ENCODE measurements around the gene SCAANT1.

Gene SCAANT1

GRCh38 chr3:63864008-63864964, 47.9 kb downstream of the SCAANT1 start:
- DNase-seq (ENCODE audit: low read depth): peak; percentile 66
- TF ChIP-seq, protein P1, sequence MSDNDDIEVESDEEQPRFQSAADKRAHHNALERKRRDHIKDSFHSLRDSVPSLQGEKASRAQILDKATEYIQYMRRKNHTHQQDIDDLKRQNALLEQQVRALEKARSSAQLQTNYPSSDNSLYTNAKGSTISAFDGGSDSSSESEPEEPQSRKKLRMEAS (IDR thresholded peaks at IDR 0.05; ENCODE audit: low read depth, low read length): no peak
- TF ChIP-seq CTCF (IDR thresholded peaks at IDR 0.05; ENCODE audit: low read depth, low read length) (no peak), POLR2A (IDR thresholded peaks at IDR 0.05; ENCODE audit: extremely low read depth, insufficient read length) (peak; percentile 2), MYC (IDR thresholded peaks at IDR 0.05; ENCODE audit: low read depth, low read length) (0 out of 2 replicates have a peak, but pooled peaks have one; percentile 6)
- H3K4me3 ChIP-seq (ENCODE audit: low read depth, low read length): peak overlapping the region; percentile 91

DNA sequence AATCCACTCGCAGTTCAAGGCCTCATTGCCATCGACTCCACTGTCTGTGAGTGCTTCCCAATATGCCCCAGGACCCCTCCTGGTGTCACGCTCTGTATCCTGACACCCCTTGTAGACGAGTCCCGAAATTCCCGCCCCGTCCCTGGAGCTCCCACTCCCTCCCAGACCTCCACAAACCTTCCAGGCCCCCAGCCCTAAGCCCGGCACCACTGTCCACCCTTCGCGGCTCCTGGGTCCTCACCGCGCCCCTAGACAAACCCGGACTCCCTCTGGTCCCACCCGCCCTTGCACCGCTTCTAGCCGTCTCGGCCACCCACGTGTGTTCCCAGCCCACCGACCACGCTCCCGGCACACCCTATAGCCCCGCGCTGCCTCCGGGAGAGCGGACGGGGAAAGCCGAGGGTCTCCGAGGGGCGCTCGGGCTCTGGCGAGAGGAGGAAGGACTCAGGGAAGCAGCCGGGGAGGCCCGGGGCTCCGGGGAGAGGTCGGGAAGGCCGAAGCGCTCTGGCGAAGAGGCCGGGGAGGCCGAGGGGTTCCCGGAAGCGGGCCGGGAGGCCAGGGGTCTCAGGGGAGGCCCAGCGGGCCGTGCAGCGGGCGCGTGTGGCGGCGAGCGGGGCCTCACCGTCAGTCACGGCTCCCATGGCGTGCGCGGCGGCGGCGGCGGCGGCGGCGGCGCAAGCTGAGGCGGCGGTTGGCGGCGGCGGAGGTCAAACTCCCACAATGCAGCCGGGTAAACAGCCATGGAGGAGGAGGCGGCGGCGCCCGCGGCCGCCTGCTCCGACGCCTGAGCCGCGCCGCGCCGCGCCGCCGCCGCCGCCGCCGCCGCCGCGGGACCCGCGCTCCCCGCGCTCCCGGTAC, 48.8 kb downstream of the SCAANT1 start, which contains the start of the genes ATXN7 and THOC7:
ATXN7 (plus strand) TSS at position 718 of the 858 bp plus-strand sequence. CDS start 48,732 bp downstream, outside the sequence.
THOC7 (minus strand) TSS at position 656 of the 858 bp plus-strand sequence; CDS start at position 641, 15 bp downstream.
- H3K4me3 ChIP-seq (ENCODE audit: low read depth, low read length): peak within 1 kb of the TSS; percentile 91
- peak; percentile 72 for DNase-seq (ENCODE audit: low read depth)
- TF ChIP-seq, protein P1 (IDR thresholded peaks at IDR 0.05; ENCODE audit: low read depth, low read length): peak; percentile 38
- TF ChIP-seq POLR2A (IDR thresholded peaks at IDR 0.05; ENCODE audit: extremely low read depth, insufficient read length) (peak; percentile 34), MYC (IDR thresholded peaks at IDR 0.05; ENCODE audit: low read depth, low read length) (0 out of 2 replicates have a peak, but pooled peaks have one; percentile 24), CTCF (IDR thresholded peaks at IDR 0.05; ENCODE audit: low read depth, low read length) (no peak)

DNA sequence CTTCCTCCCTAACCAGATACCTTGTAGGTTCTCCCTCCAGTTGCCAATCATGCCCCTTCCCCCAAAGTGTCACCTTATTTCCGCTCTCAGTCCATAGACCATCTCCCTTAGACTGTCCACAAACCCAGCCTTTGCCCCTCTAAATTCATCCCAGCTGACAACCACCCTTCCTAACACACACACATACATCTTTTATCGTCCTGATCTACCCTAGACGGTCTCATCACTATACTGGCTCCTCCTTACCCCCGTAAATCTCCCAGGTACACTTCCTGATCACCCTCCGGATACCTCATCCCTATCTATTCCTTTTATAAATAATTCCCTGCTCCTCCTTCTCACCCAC, 49.4 kb downstream of the SCAANT1 start:
- peak overlapping the region; percentile 88 for H3K4me3 ChIP-seq (ENCODE audit: low read depth, low read length)
- TF ChIP-seq CTCF (IDR thresholded peaks at IDR 0.05; ENCODE audit: low read depth, low read length) (no peak), MYC (IDR thresholded peaks at IDR 0.05; ENCODE audit: low read depth, low read length) (no peak), POLR2A (IDR thresholded peaks at IDR 0.05; ENCODE audit: extremely low read depth, insufficient read length) (no peak)
- TF ChIP-seq, protein P1 (IDR thresholded peaks at IDR 0.05; ENCODE audit: low read depth, low read length): no peak
- peak; percentile 14 for DNase-seq (ENCODE audit: low read depth)
